Mucosa of descending colon (tissue), 3 donors: ENCODE results near the gene SNX24. TPM values are rescaled to one million over a fixed set of nuclear protein-coding genes. Genes with fewer than 3 reads are reported as not detected.

Experiments used
- ATAC-seq: fragments of 200-7000 bp; cut with Tn5 transposase; one replicate; pipeline ENCODE4 v1.9.1; 2020; ENCODE audit warnings: mild to moderate bottlenecking, moderate library complexity
- DNase-seq, 3 donors: peaks; one replicate each; pipeline ENCODE4 v3.0.0-alpha.2; 2020
- H3K36me3 ChIP-seq: fragments of 200-600 bp; one replicate; pipeline ENCODE4 v1.8.0; 2021; ENCODE audit warnings: low read depth, mild to moderate bottlenecking
- H3K4me1 ChIP-seq: fragments of 200-600 bp; one replicate; pipeline ENCODE4 v1.8.0; 2021; ENCODE audit warnings: low read depth, mild to moderate bottlenecking
- H3K4me3 ChIP-seq: fragments of 200-600 bp; one replicate; pipeline ENCODE4 v1.8.0; 2021; ENCODE audit warnings: mild to moderate bottlenecking
- H3K9me3 ChIP-seq: fragments of 200-600 bp; one replicate; pipeline ENCODE4 v1.8.0; 2021; ENCODE audit warnings: mild to moderate bottlenecking
- CTCF ChIP-seq: fragments of 200-600 bp; IDR thresholded peaks from one replicate; pipeline ENCODE4 v1.8.0; 2022; ENCODE audit warnings: antibody characterized with exemption, mild to moderate bottlenecking
- intact Hi-C, 2 donors: fragments of 100-400 bp; cut with DNase I in 1 of 2; cut with micrococcal nuclease in 1 of 2; formaldehyde crosslinking; loops; one replicate each; pipeline versions ENCODE4 v1.11.0 to v1.11.1; 2022; cut with DNase I, micrococcal nuclease
- total RNA-seq, 3 donors: library from RNA; stranded (reverse); fragmentation: NEBNext Ultra II Directional in 2 of 3; extraction: Animal tissue kit (Norgen Biotek cat#: 25700) in 2 of 3; gene quantifications; one replicate each; pipeline versions ENCODE4 v1.2.1 to v1.2.4, GENCODE V29; 2021 to 2023
- donor health status: DM: no; HTN: no; CAD: no; lungs with moderate emphysema.
- donor health status: DM: no; HTN: no; CAD: no.
- donor health status: DM: no; HTN: yes; CAD: no.

Gene SNX24
- total RNA-seq, 3 donors from 2014 or later = 15.4 to 17.5 (median 15.7) TPM

GRCh38 chr5:123046222-123046621, 200.8 kb downstream of the SNX24 start:
- ATAC-seq = no peak
- Histone ChIP-seq H3K4me3 (no peak overlapping the region), H3K36me3 (no peaks in the 10 kb centered on the region), H3K9me3 (no peaks in the 10 kb centered on the region), H3K4me1 (no peaks in the 10 kb centered on the region)
- DNase-seq = no peak
- TF ChIP-seq CTCF = no peak
- intact Hi-C loops = no loop called here

DNA sequence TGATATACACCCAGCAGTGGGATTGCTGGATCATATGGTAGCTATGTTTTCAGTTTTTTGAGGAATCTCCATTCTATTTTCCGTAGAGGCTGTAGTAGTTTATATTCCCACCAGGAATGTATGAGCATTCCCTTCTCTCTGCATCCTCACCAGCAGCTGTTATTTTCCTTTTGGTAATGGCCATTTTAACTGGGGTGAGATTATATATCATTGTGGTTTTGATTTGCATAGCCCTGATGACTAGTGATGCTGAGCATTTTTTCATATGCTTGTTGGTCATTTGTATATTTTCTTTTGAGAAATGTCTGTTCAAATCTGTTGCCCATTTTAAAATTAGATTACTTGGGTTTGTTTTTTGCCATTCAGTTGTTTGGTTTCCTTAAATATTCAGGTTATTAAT, 202.3 kb downstream of the SNX24 start:
- no peak for TF ChIP-seq CTCF
- DNase-seq = no peak
- ATAC-seq = no peak
- Histone ChIP-seq H3K4me1 (no peaks in the 10 kb centered on the region), H3K36me3 (no peaks in the 10 kb centered on the region), H3K9me3 (no peaks in the 10 kb centered on the region), H3K4me3 (no peak overlapping the region)
- intact Hi-C loops = no loop called here

DNA sequence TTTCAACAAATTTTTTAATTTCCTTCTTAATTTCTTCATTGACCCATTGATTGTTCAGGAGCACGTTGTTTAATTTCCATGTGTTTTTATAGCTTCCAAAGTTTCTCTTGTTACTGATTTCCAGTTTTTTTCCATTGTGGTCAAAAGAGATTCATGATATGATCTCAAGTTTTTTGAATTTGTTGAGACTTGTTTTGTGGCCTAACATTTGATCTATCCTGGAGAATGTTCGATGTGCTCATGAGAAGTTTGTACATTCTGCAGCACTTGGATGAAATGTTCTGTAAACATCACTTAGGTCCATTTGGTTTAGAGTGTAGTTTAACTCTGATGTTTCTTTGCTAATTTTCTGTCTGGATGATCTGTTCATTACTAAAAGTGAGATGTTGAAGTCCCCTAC, 205.8 kb downstream of the SNX24 start:
- intact Hi-C loops = no loop called here

More for the DNA sequence above, 205.8 kb downstream of the SNX24 start:
- TF ChIP-seq CTCF = no peak
- ATAC-seq = no peak
- DNase-seq = no peak
- Histone ChIP-seq H3K36me3 (no peaks in the 10 kb centered on the region), H3K4me1 (no peaks in the 10 kb centered on the region), H3K9me3 (no peaks in the 10 kb centered on the region), H3K4me3 (no peak overlapping the region)

Other genes with a start within 250 kb of the SNX24 start
- gene SNX2, start 70.5 kb upstream of the SNX24 start, total RNA-seq = 10 to 100 TPM; 50.2 to 80.5 (median 58.6) TPM
- gene PPIC, start 191.1 kb downstream of the SNX24 start, total RNA-seq = 10 to 100 TPM; 49.7 to 68.8 (median 50.8) TPM
- 10 to 100 TPM in 1 of 3 donors, 1 to 10 TPM in 2; 2.1 to 21.1 (median 2.2) TPM for gene PRDM6, start 243.6 kb downstream of the SNX24 start, total RNA-seq